Measurements from ENCODE around the gene TUT1.
A peak's percentile ranks its signal among the peaks of the same experiment; 100 is the strongest.

The TUT1 gene

DNA sequence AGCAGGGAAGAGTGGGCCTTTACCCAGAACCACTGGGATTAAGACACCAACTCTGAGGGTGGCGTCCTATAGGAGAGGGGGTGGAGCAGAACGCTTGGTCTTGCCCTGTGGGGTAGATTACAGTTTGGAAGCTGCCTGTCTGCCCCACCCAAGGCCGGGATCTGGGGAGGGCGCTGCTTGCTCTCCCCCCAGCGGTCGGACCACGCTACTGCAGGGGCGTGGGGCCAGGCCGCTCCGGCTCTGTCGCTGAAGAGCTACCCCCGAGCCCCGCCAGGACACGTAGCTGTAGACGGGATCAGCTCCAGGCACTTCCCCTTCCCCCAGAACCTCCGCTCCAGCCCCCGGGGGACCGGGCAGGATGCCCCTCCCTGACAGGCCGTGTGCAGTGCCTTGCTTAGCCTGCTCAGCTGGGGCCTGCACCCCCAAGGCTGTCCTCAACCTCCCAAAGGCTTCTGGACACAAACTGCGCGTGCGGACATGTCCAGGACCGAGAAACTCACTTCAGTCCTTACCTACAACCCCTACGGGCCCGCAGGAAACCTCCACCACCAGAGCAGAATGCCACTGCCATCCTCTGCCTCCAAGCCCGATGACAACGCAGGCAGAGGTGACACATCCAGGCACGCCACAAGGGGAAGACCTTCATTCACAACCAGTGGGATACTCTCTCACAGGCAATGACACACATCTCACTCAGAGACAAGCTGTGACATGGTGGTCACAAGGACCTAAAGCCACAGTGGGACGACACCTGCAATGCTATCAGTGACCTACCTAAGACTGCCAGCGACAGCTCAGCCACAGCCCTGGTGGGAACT is 48.4 kb downstream of the TUT1 start:
- FAIRE-seq: no peak
- peak; percentile 89 for DNase-seq (ENCODE audit: low spot score)

DNA sequence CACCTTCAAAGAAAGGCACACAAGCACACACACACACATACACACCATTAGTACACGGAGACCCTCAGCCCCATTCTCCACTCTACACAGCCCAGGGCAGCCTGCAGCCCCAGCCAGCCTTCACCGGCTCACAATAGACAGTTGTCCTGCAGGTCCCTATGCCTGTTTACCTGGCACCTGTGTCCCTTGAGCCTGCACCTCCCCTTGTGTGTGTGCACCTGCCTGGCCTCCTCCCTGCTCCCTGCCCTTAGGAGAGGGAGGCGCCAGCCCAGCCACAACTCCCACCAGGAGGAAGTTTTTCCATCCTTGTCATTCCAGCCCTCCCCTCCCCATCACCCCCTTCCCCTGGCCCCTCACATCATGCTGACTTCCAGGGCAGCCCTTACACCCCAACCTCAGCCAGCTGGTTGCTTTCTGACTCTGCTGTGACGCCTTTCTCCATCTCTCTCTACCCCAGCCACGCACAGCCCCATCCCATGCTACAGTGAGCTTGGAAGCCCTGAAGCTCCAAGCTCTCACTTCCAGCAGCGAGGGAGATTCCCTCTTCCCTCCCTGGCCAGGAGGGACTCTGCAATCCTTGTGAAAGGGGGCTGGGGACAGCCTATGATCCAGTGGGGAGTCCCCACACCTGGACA is 49.1 kb downstream of the TUT1 start:
- FAIRE-seq (no peak), DNase-seq (ENCODE audit: low spot score) (no peak)

DNA sequence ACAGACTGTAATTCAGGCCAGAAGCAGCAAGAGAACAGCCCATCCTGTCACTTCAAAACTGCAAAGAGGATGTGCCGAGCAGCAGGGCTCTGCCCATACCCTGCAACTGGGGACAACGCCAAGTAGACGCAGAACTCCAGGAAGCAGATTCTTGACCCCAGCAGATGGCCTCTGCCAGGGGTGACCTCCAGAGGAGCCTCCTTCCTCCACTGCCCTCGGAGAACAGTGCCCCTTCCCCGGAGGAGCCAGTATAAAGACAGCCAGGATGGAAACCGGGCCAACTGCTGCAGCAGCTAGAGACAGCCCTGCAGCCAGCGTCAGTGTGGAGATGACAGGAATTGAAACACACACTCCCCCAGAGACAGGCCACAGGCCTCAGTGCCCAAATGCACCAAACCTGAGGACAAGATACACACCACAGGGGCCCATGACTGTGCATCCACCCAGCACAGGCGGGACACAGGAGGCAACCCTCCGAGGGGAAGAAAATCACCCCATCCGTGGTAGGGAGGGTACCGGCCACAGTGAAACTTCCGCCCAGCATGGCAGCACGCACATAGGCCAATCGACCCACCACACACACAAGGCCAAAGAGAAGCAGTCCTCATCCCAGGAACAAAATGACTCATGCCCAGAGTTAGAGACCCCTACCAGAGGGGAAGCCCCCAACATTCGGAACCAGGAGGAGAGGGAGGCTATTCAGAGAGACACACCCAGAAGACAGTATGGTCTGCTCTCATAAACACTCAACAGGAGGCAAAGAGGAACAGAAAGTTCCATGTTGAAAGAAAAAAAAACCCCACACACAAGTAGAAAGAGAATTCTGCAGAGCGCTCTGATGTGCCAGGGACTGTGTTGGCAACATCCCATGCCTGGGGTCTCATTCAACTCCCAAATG is 50.3 kb downstream of the TUT1 start:
- no peak for FAIRE-seq

GRCh38 chr11:62539238-62539925 is 51.9 kb downstream of the TUT1 start:
- FAIRE-seq (no peak), DNase-seq (ENCODE audit: low spot score) (peak; percentile 74)

More for the DNA sequence above, 50.3 kb downstream of the TUT1 start:
- peak; percentile 9 for DNase-seq (ENCODE audit: low spot score)

DNA sequence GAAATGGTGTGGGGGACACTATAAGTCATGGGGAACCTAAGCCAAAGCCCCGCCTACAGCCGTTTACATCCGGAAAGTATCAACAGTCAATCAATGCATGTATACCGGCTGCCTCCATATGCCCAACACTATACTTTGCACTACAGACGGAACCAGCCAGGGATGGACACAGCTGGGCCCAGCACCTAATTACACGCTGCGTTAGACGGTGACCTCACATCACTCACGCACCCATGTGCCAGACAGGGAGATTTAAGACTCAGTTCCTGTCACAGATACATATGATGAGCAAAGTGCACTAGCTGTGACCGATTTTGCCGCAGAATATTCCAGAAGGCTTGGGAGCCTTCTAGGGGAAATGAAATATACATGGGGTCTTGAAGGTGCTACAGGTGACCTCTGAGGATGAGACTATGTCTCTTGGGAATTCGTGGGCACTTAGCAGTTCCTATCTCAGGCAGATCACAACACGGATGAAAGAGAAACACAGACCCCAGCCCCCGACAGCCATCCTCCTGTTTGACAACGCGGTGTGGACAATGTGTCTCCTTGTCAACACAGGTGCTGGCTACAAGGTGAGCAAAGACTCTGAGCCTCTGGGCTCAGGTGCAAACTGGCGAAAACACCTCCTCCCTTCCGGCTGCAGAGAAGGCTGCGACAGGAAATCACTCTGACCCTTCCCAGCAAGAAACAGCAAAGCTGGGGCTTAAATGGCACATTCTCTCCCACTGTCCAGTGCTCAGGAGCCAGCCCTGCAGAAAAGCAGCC is 52.7 kb downstream of the TUT1 start:
- no peak for FAIRE-seq
- DNase-seq (ENCODE audit: low spot score): no peak

- FAIRE-seq: no peak
- no peak for DNase-seq (ENCODE audit: low spot score)
These were observed 54.9 kb downstream of the TUT1 start for GRCh38 chr11:62536301-62536957.

- FAIRE-seq: no peak
- no peak for DNase-seq (ENCODE audit: low spot score)
These were observed 55.5 kb downstream of the TUT1 start for GRCh38 chr11:62535802-62536201.

DNA sequence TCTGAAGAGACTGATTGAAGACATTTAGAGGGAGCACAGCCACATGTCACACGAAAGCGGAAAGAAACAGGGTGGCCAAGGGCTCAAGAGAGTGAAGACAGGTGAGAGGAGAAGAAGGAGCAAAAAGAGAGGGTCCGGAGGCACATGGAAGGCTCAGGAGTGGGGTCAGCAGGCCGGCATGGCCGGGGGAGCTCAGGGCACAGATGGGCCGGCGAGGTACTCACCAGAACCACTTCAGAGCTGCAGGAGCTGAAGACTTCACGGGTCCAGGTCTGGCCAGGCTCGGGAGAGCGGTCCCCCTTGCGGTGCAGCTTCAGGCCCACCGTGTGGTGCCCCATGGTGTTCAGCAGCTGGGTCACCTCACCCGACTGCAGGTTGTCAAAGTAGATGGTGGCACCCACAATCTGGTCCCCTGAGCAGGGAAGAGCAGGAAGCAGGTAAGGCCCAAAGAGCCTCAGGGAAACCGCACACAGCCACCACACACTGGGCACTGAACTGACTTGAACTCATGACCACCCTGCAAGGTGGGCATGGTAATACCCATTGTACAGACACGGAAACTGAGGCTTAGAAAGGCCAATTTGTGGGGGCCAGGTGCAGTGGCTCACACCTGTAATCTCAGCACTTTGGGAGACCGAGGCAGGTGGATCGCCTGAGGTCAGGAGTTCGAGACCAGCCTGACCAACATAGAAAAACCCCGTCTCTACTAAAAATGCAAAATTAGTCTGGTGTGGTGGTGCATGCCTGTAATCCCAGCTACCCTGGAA is 56.4 kb downstream of the TUT1 start:
- no peak for DNase-seq (ENCODE audit: low spot score)
- FAIRE-seq: no peak

GRCh38 chr11:62532096-62532495 is 59.2 kb downstream of the TUT1 start:
- FAIRE-seq: no peak
- no peak for DNase-seq (ENCODE audit: low spot score)

All from RCC 7860 (cell line).